Endothelial cell of umbilical vein (primary cell): ENCODE data around the gene PLXNB2. TPM values are rescaled to one million over a fixed set of nuclear protein-coding genes. Genes with fewer than 3 reads are reported as not detected.

Experiments used
- BruUV-seq: library from RNA; stranded (reverse); fragments of 400-500 nt; replicated peaks from 2 replicates; lab custom pipeline; 2021; lab: Mats Ljungman, UMichigan
- CTCF ChIA-PET: fragments of 300-600, 350-600 bp; sonication (Branson Sonifier 250); formaldehyde crosslinking; loops from one replicate; lab custom pipeline; 2021; ENCODE audit warnings: antibody characterized with exemption, inconsistent platforms; lab: Charles Lee
- POLR2A ChIA-PET: fragments of 300-600, 350-600 bp; sonication (Branson Sonifier 250); formaldehyde crosslinking; loops from one replicate; lab custom pipeline; 2021; ENCODE audit warnings: antibody characterized with exemption, inconsistent platforms; lab: Charles Lee
- DNase-seq: peaks from one replicate; pipeline ENCODE4 v3.0.0-alpha.2; 2011; ENCODE audit warnings: low read depth, low spot score
- FAIRE-seq: peaks from 2 replicates; lab custom pipeline; 2011; peaks lifted over from hg19 to GRCh38; lab: Jason Lieb, UNC
- H2AFZ ChIP-seq: 2 replicates; pipeline ENCODE4 v1.6.0; 2012; ENCODE audit warnings: low read depth, low read length, control low read depth, inconsistent platforms
- H3K27ac ChIP-seq: 2 replicates; pipeline ENCODE4 v1.5.1; 2011; ENCODE audit warnings: low read depth, mild to moderate bottlenecking, control low read depth, low read length, moderate library complexity; ENCODE audit not compliant: insufficient read depth
- H3K27me3 ChIP-seq, 2 experiments: 2 replicates each; pipeline versions ENCODE4 v1.6.0 to v1.6.1; 2011; ENCODE audit warnings: low read length in 2 of 2, mixed read lengths in 1 of 2; ENCODE audit not compliant: control insufficient read depth in 2 of 2, insufficient read depth in 2 of 2
- H3K36me3 ChIP-seq, 2 experiments: 2 replicates in 1 of 2; 3 replicates in 1 of 2; pipeline ENCODE4 v1.5.1; 2011; ENCODE audit warnings: low read length in 2 of 2, mild to moderate bottlenecking in 1 of 2, moderate library complexity in 1 of 2; ENCODE audit not compliant: control insufficient read depth in 2 of 2, insufficient read depth in 2 of 2; ENCODE audit errors: extremely low read depth in 1 of 2
- H3K4me1 ChIP-seq: 3 replicates; pipeline ENCODE4 v1.5.1; 2011; ENCODE audit warnings: mild to moderate bottlenecking, low read length; ENCODE audit not compliant: control insufficient read depth, insufficient read depth; ENCODE audit errors: extremely low read depth
- H3K4me2 ChIP-seq: 2 replicates; pipeline ENCODE4 v1.6.1; 2011; ENCODE audit warnings: low read length, control low read depth, mixed read lengths; ENCODE audit not compliant: insufficient read depth
- H3K4me3 ChIP-seq, 3 experiments: fragments of 200-600 bp in 1 of 3; sonication (generic), shearing (Covaris generic) in 1 of 3; replicated peaks in 1 of 3; 2 replicates each; pipeline ENCODE4 v1.5.1; 2011 to 2016; ENCODE audit warnings: control low read depth in 3 of 3, low read length in 3 of 3, mild to moderate bottlenecking in 2 of 3, inconsistent platforms in 1 of 3, low read depth in 1 of 3, moderate library complexity in 1 of 3; ENCODE audit not compliant: insufficient read depth in 1 of 3
- H3K79me2 ChIP-seq: 2 replicates; pipeline ENCODE4 v1.6.0; 2012; ENCODE audit warnings: low read length, inconsistent platforms; ENCODE audit not compliant: control insufficient read depth, insufficient read depth
- H3K9ac ChIP-seq: replicated peaks from 2 replicates; pipeline ENCODE3; 2011; ENCODE audit warnings: low read length, control low read depth; ENCODE audit not compliant: insufficient read depth; ENCODE audit errors: extremely low read depth
- H3K9me1 ChIP-seq: replicated peaks from 3 replicates; pipeline ENCODE4 v1.6.0; 2011; ENCODE audit warnings: mild to moderate bottlenecking, low read length; ENCODE audit not compliant: control insufficient read depth, insufficient read depth; ENCODE audit errors: extremely low read depth
- H3K9me3 ChIP-seq: replicated peaks from 2 replicates; pipeline ENCODE4 v1.5.1; 2012; ENCODE audit warnings: low read length, inconsistent platforms; ENCODE audit not compliant: control insufficient read depth, insufficient read depth
- H4K20me1 ChIP-seq: replicated peaks from 2 replicates; pipeline ENCODE3; 2011; ENCODE audit warnings: mild to moderate bottlenecking, low read length; ENCODE audit not compliant: control insufficient read depth, insufficient read depth; ENCODE audit errors: extremely low read depth
- CTCF ChIP-seq, 2 donors: IDR thresholded peaks; 1 replicate in 1 of 2; 2 replicates in 1 of 2; pipeline ENCODE4 v1.5.1; 2011; ENCODE audit warnings: low read length in 2 of 2, mild to moderate bottlenecking in 2 of 2, moderate library complexity in 2 of 2, control low read depth in 1 of 2, inconsistent platforms in 1 of 2, low read depth in 1 of 2; ENCODE audit not compliant: insufficient read depth in 1 of 2; ENCODE audit errors: extremely low read depth in 1 of 2
- EZH2 ChIP-seq: IDR thresholded peaks from 2 replicates; pipeline ENCODE4 v1.6.1; 2012; ENCODE audit warnings: borderline replicate concordance, low read depth, mild to moderate bottlenecking, moderate library complexity, low read length, inconsistent platforms; ENCODE audit not compliant: severe bottlenecking
- FOS ChIP-seq: IDR thresholded peaks from 2 replicates; pipeline ENCODE4 v1.6.1; 2011; ENCODE audit warnings: mild to moderate bottlenecking, low read length, moderate library complexity, borderline replicate concordance; ENCODE audit not compliant: insufficient read depth
- GATA2 ChIP-seq: IDR thresholded peaks from 2 replicates; pipeline ENCODE4 v1.7.0; 2011; ENCODE audit warnings: low read depth, mild to moderate bottlenecking, moderate library complexity, mixed read lengths, low read length; ENCODE audit not compliant: insufficient read length, insufficient read depth
- JUN ChIP-seq: IDR thresholded peaks from 2 replicates; pipeline ENCODE4 v1.6.1; 2011; ENCODE audit warnings: borderline replicate concordance, low read depth; ENCODE audit not compliant: insufficient read length, insufficient read depth
- MAX ChIP-seq: IDR thresholded peaks from 2 replicates; pipeline ENCODE4 v1.6.1; 2011; ENCODE audit not compliant: insufficient read depth, insufficient read length
- MYC ChIP-seq: IDR thresholded peaks from one replicate; pipeline ENCODE4 v1.6.1; 2011; ENCODE audit warnings: mild to moderate bottlenecking, low read depth, low read length
- POLR2A ChIP-seq: IDR thresholded peaks from 2 replicates; pipeline ENCODE4 v1.6.1; 2012; ENCODE audit warnings: low read depth, mild to moderate bottlenecking, control low read depth, low read length
- POLR2AphosphoS5 ChIP-seq: IDR thresholded peaks from 2 replicates; pipeline ENCODE4 v1.6.1; 2012; ENCODE audit warnings: low read depth, mild to moderate bottlenecking, control low read depth, low read length, moderate library complexity; ENCODE audit not compliant: insufficient read depth
- dilution Hi-C: fragments of 300-500 bp; cut with MboI; formaldehyde crosslinking; loops from one replicate; pipeline ENCODE4 v1.15.0; 2019; ENCODE audit warnings: low sequenced_read_pairs; ENCODE audit not compliant: extremely low pct_ligation_motif_present
- intact Hi-C: fragments of 100-400 bp; cut with micrococcal nuclease; formaldehyde crosslinking; loops from one replicate; pipeline ENCODE4 v1.10.0; 2022
- polyA plus RNA-seq, 4 experiments: library from polyadenylated mRNA; depleted of rRNA in 3 of 4; stranded (reverse) in 3 of 4; unstranded in 1 of 4; fragments of >200 nt; gene quantifications; 2 replicates each; pipeline versions ENCODE4 v1.2.1 to v1.2.3, GENCODE V29; 2011 to 2012; ENCODE audit warnings: missing spikeins in 1 of 4
- total RNA-seq: library from RNA; stranded (reverse); gene quantifications from 2 replicates; pipeline ENCODE4 v1.2.3, GENCODE V29; 2021

Gene PLXNB2
- total and polyA plus RNA-seq, 2 donors (not counting 3 experiments of a cell fraction or from before 2014, with no cell fraction given) = 82.3 to 139 TPM

GRCh38 chr22:50244420-50245213 lies 62.8 kb downstream of the PLXNB2 start, which contains the start of gene TUBGCP6:
TUBGCP6 (minus strand) TSS chr22:50245023; CDS start chr22:50244459, 564 bp downstream.
- FAIRE-seq = peak; percentile 84
- peaks cover 26% of the 10 kb centered on the region for H3K4me1 ChIP-seq
- H3K27ac ChIP-seq = peak within 1 kb of the TSS; percentile 73
- H3K4me3 ChIP-seq = peak within 1 kb of the TSS; percentile 55 to 98 (median 90)
- peak within 1 kb of the TSS; percentile 94 for H3K4me2 ChIP-seq
- TF ChIP-seq JUN (no peak), MAX (peak; percentile 55), FOS (no peak), EZH2 (no peak), CTCF (IDR thresholded peaks at IDR 0.05; ENCODE audit: extremely low read depth in 1 of 2, insufficient read depth in 1 of 2, low read depth in 1 of 2, low read length in 2 of 2) (no peak), GATA2 (no peak), POLR2A (peak; percentile 83), POLR2AphosphoS5 (peak; percentile 94), MYC (peak; percentile 58)
- no peaks in the 10 kb centered on the region for H3K27me3 ChIP-seq
- CTCF ChIA-PET = interaction anchor here (0.9 to 1.4 kb wide), 3 partner anchors 23 to 281 kb away, joined by 4 to 5 read pairs (median 4); partner anchors contain the start of gene SCO2
- H3K36me3 ChIP-seq = peaks cover 0 to 11% of the 10 kb centered on the region in 2 experiments
- no peaks in the 10 kb centered on the region for H3K9me3 ChIP-seq
- no peaks in the 10 kb centered on the region for H4K20me1 ChIP-seq
- dilution Hi-C loops = no loop called here
- peak within 1 kb of the TSS; percentile 90 for H2AFZ ChIP-seq
- intact Hi-C loops = no loop called here
- no peaks in the 10 kb centered on the region for H3K9me1 ChIP-seq
- peak; percentile 88 for DNase-seq
- POLR2A ChIA-PET = no interaction called here
- peak within 1 kb of the TSS; percentile 91 for H3K9ac ChIP-seq
- BruUV-seq = no TSS peak
- H3K79me2 ChIP-seq = peaks cover 43% of the 10 kb centered on the region
